H7 (cell line): ENCODE results near the gene TIE1. TPM values are rescaled to one million over a fixed set of nuclear protein-coding genes. Genes with fewer than 3 reads are reported as not detected.

ENCODE experiments used
- DNase-seq: peaks from one replicate; pipeline ENCODE4 v3.0.0; 2012
- H3K27me3 ChIP-seq: 2 replicates; pipeline ENCODE4 v1.6.0; 2011; ENCODE audit warnings: mild to moderate bottlenecking, low read length; ENCODE audit not compliant: control insufficient read depth, insufficient read depth
- H3K36me3 ChIP-seq: replicated peaks from 2 replicates; pipeline ENCODE4 v1.5.1; 2011; ENCODE audit warnings: low read length; ENCODE audit not compliant: control insufficient read depth, insufficient read depth
- H3K4me3 ChIP-seq: 2 replicates; pipeline ENCODE4 v1.5.1; 2011; ENCODE audit warnings: low read depth, mild to moderate bottlenecking, control low read depth, low read length, moderate library complexity; ENCODE audit not compliant: insufficient read depth
- total RNA-seq: library from RNA; depleted of rRNA; stranded (reverse); fragments of >200 nt; shearing (Covaris generic); gene quantifications from 2 replicates; pipeline ENCODE4 v1.2.3, GENCODE V29; 2014

The TIE1 gene
- total RNA-seq, 1 experiment from 2014 or later = 2.6 TPM

DNA sequence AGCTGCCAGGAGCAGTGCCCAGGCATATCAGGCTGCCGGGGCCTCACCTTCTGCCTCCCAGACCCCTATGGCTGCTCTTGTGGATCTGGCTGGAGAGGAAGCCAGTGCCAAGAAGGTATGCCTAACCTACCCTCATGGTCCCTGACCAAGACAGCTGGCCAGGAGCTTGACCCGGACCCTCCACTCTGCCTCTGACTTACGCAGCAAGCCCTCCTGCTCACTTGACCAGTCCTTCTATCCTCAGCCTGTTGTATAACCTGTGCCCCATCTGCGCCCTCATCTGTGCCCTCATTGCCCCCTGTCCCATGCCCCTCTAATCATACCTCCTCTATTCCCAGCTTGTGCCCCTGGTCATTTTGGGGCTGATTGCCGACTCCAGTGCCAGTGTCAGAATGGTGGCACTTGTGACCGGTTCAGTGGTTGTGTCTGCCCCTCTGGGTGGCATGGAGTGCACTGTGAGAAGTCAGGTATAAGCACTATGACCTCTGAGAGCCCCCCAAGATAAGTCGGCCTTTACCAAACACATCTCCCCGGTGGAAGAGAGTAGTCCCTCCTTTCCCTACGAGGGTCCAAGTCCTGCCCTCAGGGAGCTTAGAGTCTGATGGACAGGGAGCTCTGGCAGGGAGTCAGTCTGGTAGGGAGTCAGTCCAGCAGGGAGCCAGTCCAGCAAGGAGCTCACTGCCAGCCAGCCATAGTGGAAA, 6.8 kb downstream of the TIE1 start:
- Histone ChIP-seq H3K36me3 (no peaks in the 10 kb centered on the region), H3K4me3 (no peak overlapping the region), H3K27me3 (no peaks in the 10 kb centered on the region)
- no peak for DNase-seq

DNA sequence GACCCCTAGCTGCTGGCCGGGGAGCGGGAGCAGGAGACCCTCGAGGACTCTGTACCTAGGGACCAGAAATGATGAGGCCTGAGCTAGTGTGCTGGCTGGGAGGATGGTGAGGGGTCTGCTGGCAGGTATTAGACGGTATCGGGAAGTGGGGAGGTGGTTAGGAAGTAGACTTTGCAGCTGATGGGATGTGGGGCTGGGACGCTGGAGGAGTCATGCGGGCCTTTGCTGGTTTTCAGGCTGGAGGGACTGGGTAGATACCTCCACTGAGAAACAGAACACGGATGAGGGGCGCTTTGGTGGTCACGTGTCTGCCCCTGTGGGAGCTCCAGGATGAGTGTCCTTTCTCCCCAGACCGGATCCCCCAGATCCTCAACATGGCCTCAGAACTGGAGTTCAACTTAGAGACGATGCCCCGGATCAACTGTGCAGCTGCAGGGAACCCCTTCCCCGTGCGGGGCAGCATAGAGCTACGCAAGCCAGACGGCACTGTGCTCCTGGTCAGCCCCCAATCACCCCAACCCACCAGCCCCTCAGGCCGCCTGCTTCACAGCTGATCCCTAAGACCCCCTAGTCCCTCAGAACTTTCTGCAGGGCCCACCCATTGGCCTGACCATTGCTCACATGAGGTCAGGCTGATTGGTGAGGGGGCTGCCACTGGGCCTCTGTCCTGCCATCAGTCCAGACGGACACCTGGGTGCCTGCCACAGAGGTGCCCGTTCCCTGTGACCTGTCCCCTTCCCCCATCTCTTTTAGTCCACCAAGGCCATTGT, 8.0 kb downstream of the TIE1 start:
- DNase-seq = no peak
- no peaks in the 10 kb centered on the region for H3K27me3 ChIP-seq
- no peak overlapping the region for H3K4me3 ChIP-seq
- H3K36me3 ChIP-seq = no peaks in the 10 kb centered on the region

DNA sequence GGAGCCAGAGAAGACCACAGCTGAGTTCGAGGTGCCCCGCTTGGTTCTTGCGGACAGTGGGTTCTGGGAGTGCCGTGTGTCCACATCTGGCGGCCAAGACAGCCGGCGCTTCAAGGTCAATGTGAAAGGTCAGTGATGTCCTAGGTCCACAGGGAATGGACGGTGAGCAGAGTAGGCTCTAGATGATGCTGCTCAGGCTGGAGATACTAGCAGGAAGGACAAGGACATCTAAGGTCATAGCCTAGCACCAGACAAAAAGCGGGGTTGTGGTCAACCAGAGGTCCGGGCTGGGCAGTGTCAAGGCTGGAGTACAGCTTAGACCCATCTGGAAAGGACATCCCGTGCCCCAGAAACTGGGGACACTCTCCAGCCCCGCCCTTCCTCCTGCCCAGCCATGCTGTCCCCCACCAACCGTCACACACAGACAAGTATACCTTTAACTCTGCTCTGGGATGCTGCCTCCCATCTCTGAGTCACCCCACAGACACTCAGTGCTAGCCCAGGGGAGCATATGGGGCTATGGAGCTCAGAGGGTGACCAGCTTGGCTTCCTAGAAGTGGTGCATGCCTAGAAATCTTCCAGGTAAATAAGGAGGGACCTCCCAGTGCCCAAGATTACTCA, 8.7 kb downstream of the TIE1 start:
- no peak for DNase-seq
- Histone ChIP-seq H3K27me3 (no peaks in the 10 kb centered on the region), H3K4me3 (no peak overlapping the region), H3K36me3 (no peaks in the 10 kb centered on the region)

DNA sequence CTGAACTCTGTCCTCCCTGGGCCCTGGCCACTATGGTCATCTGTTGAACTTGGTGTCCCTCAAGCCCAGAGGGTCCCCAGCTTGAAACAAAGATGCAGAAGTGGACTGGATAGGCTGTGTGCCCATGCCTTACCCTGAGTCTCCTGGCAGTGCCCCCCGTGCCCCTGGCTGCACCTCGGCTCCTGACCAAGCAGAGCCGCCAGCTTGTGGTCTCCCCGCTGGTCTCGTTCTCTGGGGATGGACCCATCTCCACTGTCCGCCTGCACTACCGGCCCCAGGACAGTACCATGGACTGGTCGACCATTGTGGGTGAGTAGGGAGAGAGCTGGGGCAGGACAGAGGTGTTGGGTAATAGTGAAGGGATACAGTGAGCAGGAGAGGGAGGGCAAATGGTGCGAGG, 10.7 kb downstream of the TIE1 start:
- Histone ChIP-seq H3K36me3 (no peaks in the 10 kb centered on the region), H3K27me3 (no peaks in the 10 kb centered on the region), H3K4me3 (no peak overlapping the region)
- no peak for DNase-seq

DNA sequence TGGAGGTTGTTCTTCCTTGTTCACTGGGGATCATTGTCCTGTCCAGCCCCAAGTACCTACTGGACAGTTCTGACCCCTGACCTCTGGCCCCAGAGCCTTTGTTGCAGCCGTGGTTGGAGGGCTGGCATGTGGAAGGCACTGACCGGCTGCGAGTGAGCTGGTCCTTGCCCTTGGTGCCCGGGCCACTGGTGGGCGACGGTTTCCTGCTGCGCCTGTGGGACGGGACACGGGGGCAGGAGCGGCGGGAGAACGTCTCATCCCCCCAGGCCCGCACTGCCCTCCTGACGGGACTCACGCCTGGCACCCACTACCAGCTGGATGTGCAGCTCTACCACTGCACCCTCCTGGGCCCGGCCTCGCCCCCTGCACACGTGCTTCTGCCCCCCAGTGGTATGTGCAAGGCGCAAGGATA, 11.4 kb downstream of the TIE1 start:
- no peak overlapping the region for H3K4me3 ChIP-seq
- no peaks in the 10 kb centered on the region for H3K36me3 ChIP-seq
- no peaks in the 10 kb centered on the region for H3K27me3 ChIP-seq
- DNase-seq = no peak

- Histone ChIP-seq H3K4me3 (no peak overlapping the region), H3K36me3 (no peaks in the 10 kb centered on the region), H3K27me3 (no peaks in the 10 kb centered on the region)
- no peak for DNase-seq
Measured at GRCh38 chr1:43312663-43313515, 12.1 kb downstream of the TIE1 start.

GRCh38 chr1:43313771-43314170, 13.0 kb downstream of the TIE1 start:
- no peak for DNase-seq
- no peaks in the 10 kb centered on the region for H3K36me3 ChIP-seq
- H3K4me3 ChIP-seq = no peak overlapping the region
- H3K27me3 ChIP-seq = no peaks in the 10 kb centered on the region

DNA sequence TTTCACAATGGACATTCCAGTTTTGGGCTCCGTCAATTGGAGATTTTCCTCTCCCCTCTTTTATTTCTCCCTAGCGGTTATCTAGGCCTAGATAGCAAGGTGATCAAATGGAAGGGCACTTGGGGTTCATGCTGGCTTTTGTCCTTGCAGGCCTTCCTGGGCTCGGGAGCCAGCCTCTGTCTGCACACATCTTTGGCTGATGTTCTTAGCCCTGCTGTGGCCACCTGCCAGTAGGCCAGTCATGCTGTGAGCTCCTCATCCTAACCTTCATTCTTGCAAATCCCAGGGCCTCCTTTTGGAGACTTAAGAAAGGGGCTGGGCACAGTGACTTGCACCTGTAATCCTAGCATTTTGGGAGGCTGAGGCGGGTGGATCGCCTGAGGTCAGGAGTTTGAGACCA, 13.5 kb downstream of the TIE1 start:
- no peak overlapping the region for H3K4me3 ChIP-seq
- DNase-seq = no peak

DNA sequence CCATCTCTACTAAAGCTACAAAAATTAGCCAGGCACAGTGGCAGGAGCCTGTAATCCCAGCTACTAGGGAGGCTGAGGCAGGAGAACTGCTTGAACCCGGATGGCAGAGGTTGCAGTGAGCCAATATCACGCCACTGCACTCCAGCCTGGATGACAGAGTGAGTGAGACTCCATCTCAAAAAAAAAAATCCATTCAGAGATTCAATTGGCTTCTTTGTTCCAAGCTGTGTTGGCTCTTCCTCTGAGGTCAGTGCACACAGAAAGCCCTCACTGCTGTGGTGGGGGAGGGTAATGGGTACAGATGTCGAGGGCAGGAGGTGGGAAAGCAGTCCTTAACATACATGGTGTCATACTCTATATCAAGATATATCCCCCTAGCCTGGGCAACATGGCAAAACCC, 14.7 kb downstream of the TIE1 start:
- Histone ChIP-seq H3K27me3 (no peaks in the 10 kb centered on the region), H3K4me3 (no peak overlapping the region), H3K36me3 (no peaks in the 10 kb centered on the region)
- no peak for DNase-seq

More for the DNA sequence above, 13.5 kb downstream of the TIE1 start:
- H3K27me3 ChIP-seq = no peaks in the 10 kb centered on the region
- H3K36me3 ChIP-seq = no peaks in the 10 kb centered on the region

- H3K4me3 ChIP-seq = no peak overlapping the region
- no peaks in the 10 kb centered on the region for H3K36me3 ChIP-seq
- no peak for DNase-seq
- no peaks in the 10 kb centered on the region for H3K27me3 ChIP-seq
Measured at GRCh38 chr1:43315963-43316737, 15.4 kb downstream of the TIE1 start.

GRCh38 chr1:43316738-43317520, 16.1 kb downstream of the TIE1 start:
- DNase-seq = no peak
- H3K36me3 ChIP-seq = no peaks in the 10 kb centered on the region
- H3K4me3 ChIP-seq = no peak overlapping the region
- H3K27me3 ChIP-seq = no peaks in the 10 kb centered on the region

DNA sequence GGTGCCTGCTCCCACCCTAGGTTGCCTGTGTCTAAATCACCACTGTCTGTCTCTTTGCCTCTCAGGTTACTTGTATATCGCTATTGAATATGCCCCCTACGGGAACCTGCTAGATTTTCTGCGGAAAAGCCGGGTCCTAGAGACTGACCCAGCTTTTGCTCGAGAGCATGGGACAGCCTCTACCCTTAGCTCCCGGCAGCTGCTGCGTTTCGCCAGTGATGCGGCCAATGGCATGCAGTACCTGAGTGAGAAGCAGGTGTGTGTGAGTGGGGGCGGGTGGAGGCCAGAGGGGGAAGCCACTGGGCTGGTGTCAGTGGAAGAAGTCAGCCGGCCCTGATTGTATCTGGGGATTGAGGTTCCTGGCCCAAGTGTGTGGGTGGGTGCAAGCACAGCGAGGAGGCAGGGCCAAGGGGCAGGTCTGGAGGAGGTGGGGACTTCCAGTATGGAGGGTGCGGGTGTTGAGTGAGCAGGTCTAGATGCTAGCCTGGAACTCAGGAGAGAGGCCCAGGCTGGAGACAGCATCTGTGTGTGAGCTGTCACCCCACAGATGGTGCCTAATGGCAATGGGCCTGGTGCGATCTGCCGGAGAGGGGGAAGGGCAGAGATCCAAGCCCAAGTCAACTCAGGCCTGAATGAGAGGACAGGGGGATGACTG, 17.2 kb downstream of the TIE1 start:
- H3K36me3 ChIP-seq = no peaks in the 10 kb centered on the region
- H3K27me3 ChIP-seq = no peaks in the 10 kb centered on the region
- DNase-seq = no peak
- no peak overlapping the region for H3K4me3 ChIP-seq

DNA sequence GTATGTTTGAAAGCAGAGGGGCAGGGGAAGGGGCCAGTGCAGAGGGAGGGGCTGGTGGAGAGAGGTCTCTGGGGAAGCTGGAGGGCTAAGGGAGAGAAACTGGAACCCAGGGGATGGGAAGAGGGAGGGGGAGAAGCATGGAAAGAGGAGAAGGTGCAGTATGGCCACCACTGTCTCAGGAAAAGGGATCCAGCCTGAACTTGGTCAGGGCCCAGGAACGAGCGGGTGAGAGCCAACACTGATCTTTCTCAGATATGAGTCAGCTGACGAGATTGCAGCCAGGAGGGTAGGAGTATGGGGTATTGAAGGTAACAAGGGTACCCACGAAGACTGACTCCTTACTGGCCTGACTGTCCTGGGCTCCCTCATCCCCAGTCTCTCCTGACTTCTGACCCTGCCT, 18.0 kb downstream of the TIE1 start:
- Histone ChIP-seq H3K36me3 (no peaks in the 10 kb centered on the region), H3K4me3 (no peak overlapping the region), H3K27me3 (no peaks in the 10 kb centered on the region)
- DNase-seq = no peak
